IMR-90 (cell line): ENCODE data around the gene PARP1. TPM values are rescaled to one million over a fixed set of nuclear protein-coding genes. Genes with fewer than 3 reads are reported as not detected.

Experiments used
- ATAC-seq: fragments of 200-7000 bp; cut with Tn5 transposase; 2 replicates; pipeline ENCODE4 v1.9.1; 2020; ENCODE audit warnings: low read depth, mild to moderate bottlenecking, moderate library complexity
- BruUV-seq: library from RNA; stranded (reverse); fragments of 400-500 nt; replicated peaks from 2 replicates; lab custom pipeline; 2021; lab: Mats Ljungman, UMichigan
- CTCF ChIA-PET: fragments of 300-600 bp; formaldehyde crosslinking; extraction: SDS; loops from one replicate; lab custom pipeline; 2021; ENCODE audit warnings: antibody characterized with exemption; lab: Yijun Ruan, JAX
- POLR2A ChIA-PET: fragments of 300-600 bp; sonication (Branson Sonifier 250); formaldehyde crosslinking; loops from one replicate; lab custom pipeline; 2022; ENCODE audit warnings: antibody characterized with exemption; ENCODE audit not compliant: unreplicated experiment; lab: Charles Lee
- DNase-seq: peaks from one replicate; pipeline ENCODE4 v3.0.0; 2013
- H2AFZ ChIP-seq: replicated peaks from 2 replicates; pipeline ENCODE3; 2013; ENCODE audit warnings: low read length, mild to moderate bottlenecking; ENCODE audit not compliant: poor library complexity
- H2AK5ac ChIP-seq: 2 replicates; pipeline ENCODE4 v1.6.1; 2013; ENCODE audit warnings: low read depth, low read length, inconsistent platforms
- H2AK9ac ChIP-seq: replicated peaks from 2 replicates; pipeline ENCODE3; 2013; ENCODE audit warnings: mild to moderate bottlenecking, low read depth, low read length, moderate library complexity; ENCODE audit not compliant: poor library complexity
- H2BK120ac ChIP-seq: 2 replicates; pipeline ENCODE4 v1.6.1; 2013; ENCODE audit warnings: low read depth, low read length, inconsistent platforms
- H2BK15ac ChIP-seq: 3 replicates; pipeline ENCODE4 v1.6.1; 2013; ENCODE audit warnings: low read depth, low read length, inconsistent platforms
- H2BK20ac ChIP-seq: 2 replicates; pipeline ENCODE4 v1.6.1; 2013; ENCODE audit warnings: low read depth, mild to moderate bottlenecking, inconsistent platforms, low read length, moderate library complexity
- H2BK5ac ChIP-seq: 2 replicates; pipeline ENCODE4 v1.6.1; 2013; ENCODE audit warnings: mild to moderate bottlenecking, low read depth, low read length, inconsistent platforms; ENCODE audit not compliant: poor library complexity, severe bottlenecking
- H3K14ac ChIP-seq: replicated peaks from 2 replicates; pipeline ENCODE4 v1.6.1; 2013; ENCODE audit warnings: low read depth, low read length, inconsistent platforms
- H3K18ac ChIP-seq: 2 replicates; pipeline ENCODE4 v1.6.1; 2013; ENCODE audit warnings: low read depth, low read length, control low read depth
- H3K23ac ChIP-seq: 2 replicates; pipeline ENCODE4 v1.6.1; 2013; ENCODE audit warnings: low read depth, low read length, inconsistent platforms
- H3K27ac ChIP-seq: 2 replicates; pipeline ENCODE4 v1.5.1; 2013; ENCODE audit warnings: mild to moderate bottlenecking, control low read depth, low read length; ENCODE audit not compliant: insufficient read depth
- H3K27me3 ChIP-seq: 2 replicates; pipeline ENCODE4 v1.6.1; 2013; ENCODE audit warnings: low read length; ENCODE audit not compliant: control insufficient read depth, insufficient read depth
- H3K36me3 ChIP-seq: 2 replicates; pipeline ENCODE4 v1.6.1; 2013; ENCODE audit warnings: low read length, mixed read lengths; ENCODE audit not compliant: control insufficient read depth, insufficient read depth
- H3K4ac ChIP-seq: 2 replicates; pipeline ENCODE4 v1.6.1; 2013; ENCODE audit warnings: low read depth, low read length, inconsistent platforms
- H3K4me1 ChIP-seq: 2 replicates; pipeline ENCODE4 v1.6.1; 2013; ENCODE audit warnings: low read length, mixed read lengths; ENCODE audit not compliant: control insufficient read depth, insufficient read depth
- H3K4me2 ChIP-seq: 2 replicates; pipeline ENCODE4 v1.6.1; 2013; ENCODE audit warnings: low read depth, mild to moderate bottlenecking, control low read depth, low read length, moderate library complexity
- H3K4me3 ChIP-seq: 2 replicates; pipeline ENCODE4 v1.5.1; 2013; ENCODE audit warnings: low read depth, mild to moderate bottlenecking, control low read depth, low read length, moderate library complexity; ENCODE audit not compliant: insufficient read depth
- H3K56ac ChIP-seq: 2 replicates; pipeline ENCODE4 v1.6.1; 2013; ENCODE audit warnings: low read length, inconsistent platforms; ENCODE audit not compliant: insufficient read depth; ENCODE audit errors: extremely low read depth
- H3K79me1 ChIP-seq, 2 experiments: 2 replicates each; pipeline ENCODE4 v1.6.1; 2013; ENCODE audit warnings: low read length in 2 of 2, inconsistent platforms in 1 of 2, low read depth in 1 of 2
- H3K9ac ChIP-seq: 2 replicates; pipeline ENCODE4 v1.6.1; 2013; ENCODE audit warnings: low read depth, low read length, control low read depth
- H3K9me1 ChIP-seq: 2 replicates; pipeline ENCODE4 v1.6.1; 2013; ENCODE audit warnings: low read length, inconsistent platforms; ENCODE audit not compliant: insufficient read depth
- H3K9me3 ChIP-seq: 2 replicates; pipeline ENCODE4 v1.6.1; 2013; ENCODE audit warnings: low read length; ENCODE audit not compliant: control insufficient read depth, insufficient read depth
- H4K20me1 ChIP-seq: 2 replicates; pipeline ENCODE4 v1.6.1; 2013; ENCODE audit warnings: low read length, inconsistent platforms; ENCODE audit not compliant: insufficient read depth
- H4K5ac ChIP-seq: 2 replicates; pipeline ENCODE4 v1.6.1; 2013; ENCODE audit warnings: mild to moderate bottlenecking, low read depth, low read length, control low read depth
- H4K8ac ChIP-seq, 2 experiments: 2 replicates each; pipeline ENCODE4 v1.6.1; 2013; ENCODE audit warnings: low read depth in 2 of 2, low read length in 2 of 2, control low read depth in 1 of 2, inconsistent platforms in 1 of 2
- H4K91ac ChIP-seq: 2 replicates; pipeline ENCODE4 v1.6.1; 2013; ENCODE audit warnings: low read depth, low read length, inconsistent platforms; ENCODE audit not compliant: insufficient read depth
- BHLHE40 ChIP-seq: fragments of 150-350 bp; IDR thresholded peaks from 2 replicates; pipeline ENCODE4 v1.6.1; 2016; ENCODE audit warnings: mild to moderate bottlenecking, low read depth, low read length
- CEBPB ChIP-seq: IDR thresholded peaks from 2 replicates; pipeline ENCODE4 v1.6.1; 2012; ENCODE audit warnings: low read depth, low read length, improper control_type of control experiment
- CHD1 ChIP-seq: IDR thresholded peaks from 2 replicates; pipeline ENCODE4 v1.6.1; 2012; ENCODE audit warnings: low read depth, low read length, improper control_type of control experiment
- MXI1 ChIP-seq: IDR thresholded peaks from 2 replicates; pipeline ENCODE4 v1.6.1; 2012; ENCODE audit warnings: low read depth, mild to moderate bottlenecking, low read length, moderate library complexity, borderline replicate concordance
- NFE2L2 ChIP-seq: fragments of 150-350 bp; IDR thresholded peaks from 2 replicates; pipeline ENCODE4 v1.6.1; 2016; ENCODE audit warnings: low read depth, mild to moderate bottlenecking, low read length
- POLR2A ChIP-seq: IDR thresholded peaks from 2 replicates; pipeline ENCODE4 v1.6.1; 2012; ENCODE audit warnings: mild to moderate bottlenecking, low read depth, low read length
- RAD21 ChIP-seq: IDR thresholded peaks from 2 replicates; pipeline ENCODE4 v1.6.1; 2012; ENCODE audit warnings: low read length, improper control_type of control experiment
- RCOR1 ChIP-seq: IDR thresholded peaks from 2 replicates; pipeline ENCODE4 v1.6.1; 2012; ENCODE audit warnings: mild to moderate bottlenecking, low read length, improper control_type of control experiment; ENCODE audit not compliant: insufficient replicate concordance
- RFX5 ChIP-seq: IDR thresholded peaks from 2 replicates; pipeline ENCODE4 v1.8.0; 2012; ENCODE audit warnings: low read depth, mild to moderate bottlenecking, low read length, moderate library complexity
- SMC3 ChIP-seq: fragments of 150-350 bp; IDR thresholded peaks from 2 replicates; pipeline ENCODE4 v1.6.1; 2016; ENCODE audit warnings: low read depth, mild to moderate bottlenecking, antibody characterized with exemption, low read length, moderate library complexity
- USF2 ChIP-seq: fragments of 150-350 bp; IDR thresholded peaks from 2 replicates; pipeline ENCODE4 v1.6.1; 2017; ENCODE audit warnings: mild to moderate bottlenecking, antibody characterized with exemption, low read length, low read depth
- WGBS, 2 experiments: methylation state at CpG; one replicate each; pipeline versions ENCODE4 v1.1.5 to v1.1.7; 2013; ENCODE audit warnings: missing lambda C conversion rate in 2 of 2; ENCODE audit not compliant: insufficient read length in 1 of 2; ENCODE audit errors: extremely low coverage in 2 of 2; 5-methylcytosine and 5-hydroxymethylcytosine counted together
- dilution Hi-C: fragments of 300-500 bp; cut with HindIII; formaldehyde crosslinking; loops from one replicate; pipeline ENCODE4 v1.14.3; 2018; ENCODE audit warnings: low sequenced_read_pairs; ENCODE audit not compliant: unreplicated experiment
- in situ Hi-C: fragments of 300-500 bp; cut with MboI; formaldehyde crosslinking; loops from 3 replicates; pipeline ENCODE4 v1.14.3; 2019; ENCODE audit warnings: low sequenced_read_pairs, inconsistent platforms, mixed read lengths
- intact Hi-C: fragments of 100-400 bp; cut with micrococcal nuclease; formaldehyde crosslinking; loops from 2 replicates; pipeline ENCODE4 v1.10.0; 2022
- polyA plus RNA-seq, 3 experiments: library from polyadenylated mRNA; depleted of rRNA; stranded (reverse); fragments of >200 nt; gene quantifications; 2 replicates each; pipeline ENCODE4 v1.2.3, GENCODE V29; 2012; ENCODE audit warnings: low replicate concordance in 1 of 3
- total RNA-seq: library from RNA; depleted of rRNA; stranded (reverse); fragments of >200 nt; gene quantifications from 2 replicates; pipeline ENCODE4 v1.2.3, GENCODE V29; 2012
- TF ChIP-seq, protein P1 (sequence below): fragments of 150-350 bp; IDR thresholded peaks from 2 replicates; pipeline ENCODE4 v1.6.1; 2016; ENCODE audit warnings: low read depth, mild to moderate bottlenecking, low read length, moderate library complexity, borderline replicate concordance

The PARP1 gene
- total and polyA plus RNA-seq, 2 of the 4 experiments (the other 2 are of a cell fraction): 86.5 to 105 TPM

- H3K27me3 ChIP-seq: peaks cover 3% of the 10 kb centered on the region; the same call in 1 of the 2 replicates
- no peak overlapping the region for H4K91ac ChIP-seq
- H3K23ac ChIP-seq: no peak overlapping the region
- no peak overlapping the region for H2AFZ ChIP-seq
- no peak for ATAC-seq
- H3K9me3 ChIP-seq: peaks cover 2% of the 10 kb centered on the region; the same call in 1 of the 2 replicates
- ChIA-PET POLR2A (no interaction called here), CTCF (no interaction called here)
- H3K27ac ChIP-seq: no peak overlapping the region
- H3K9ac ChIP-seq: no peak overlapping the region
- no peak overlapping the region for H2BK120ac ChIP-seq
- no peak for DNase-seq
- no peak overlapping the region for H3K4ac ChIP-seq
- TF ChIP-seq, protein P1, sequence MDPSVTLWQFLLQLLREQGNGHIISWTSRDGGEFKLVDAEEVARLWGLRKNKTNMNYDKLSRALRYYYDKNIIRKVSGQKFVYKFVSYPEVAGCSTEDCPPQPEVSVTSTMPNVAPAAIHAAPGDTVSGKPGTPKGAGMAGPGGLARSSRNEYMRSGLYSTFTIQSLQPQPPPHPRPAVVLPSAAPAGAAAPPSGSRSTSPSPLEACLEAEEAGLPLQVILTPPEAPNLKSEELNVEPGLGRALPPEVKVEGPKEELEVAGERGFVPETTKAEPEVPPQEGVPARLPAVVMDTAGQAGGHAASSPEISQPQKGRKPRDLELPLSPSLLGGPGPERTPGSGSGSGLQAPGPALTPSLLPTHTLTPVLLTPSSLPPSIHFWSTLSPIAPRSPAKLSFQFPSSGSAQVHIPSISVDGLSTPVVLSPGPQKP: no peak
- TF ChIP-seq RCOR1 (no peak), RAD21 (no peak), CEBPB (no peak), BHLHE40 (no peak), NFE2L2 (no peak), USF2 (no peak), RFX5 (no peak), CHD1 (no peak), SMC3 (no peak), POLR2A (no peak), MXI1 (no peak)
- no peaks in the 10 kb centered on the region for H4K20me1 ChIP-seq
- intact Hi-C loops (no loop called here), dilution Hi-C loops (no loop called here), in situ Hi-C loops (no loop called here)
- no peaks in the 10 kb centered on the region for H3K36me3 ChIP-seq
- no peak overlapping the region for H3K56ac ChIP-seq
- no TSS peak for BruUV-seq
- WGBS, 2 experiments: 46% methylated on average over 2 of the region's 3 CpGs; no CpG with 5 or more reads in 1 of the 2 experiments
- H2BK20ac ChIP-seq: no peak overlapping the region
- no peak overlapping the region for H3K18ac ChIP-seq
- H3K4me3 ChIP-seq: no peak overlapping the region
- no peak overlapping the region for H2BK15ac ChIP-seq
- H4K8ac ChIP-seq: no peak overlapping the region
- H3K79me1 ChIP-seq: no peaks in the 10 kb centered on the region
- H3K4me1 ChIP-seq: no peaks in the 10 kb centered on the region
- no peaks in the 10 kb centered on the region for H3K9me1 ChIP-seq
- H4K5ac ChIP-seq: no peak overlapping the region
- no peak overlapping the region for H2BK5ac ChIP-seq
- H3K4me2 ChIP-seq: no peak overlapping the region
- no peak overlapping the region for H2AK9ac ChIP-seq
- H2AK5ac ChIP-seq: no peak overlapping the region
- H3K14ac ChIP-seq: no peak overlapping the region
Measured at GRCh38 chr1:226322986-226323385, 84.9 kb downstream of the PARP1 start.
